ENCODE results near the gene JARID2. TPM values are rescaled to one million over a fixed set of nuclear protein-coding genes. Genes with fewer than 3 reads are reported as not detected.

The JARID2 gene
- total and polyA plus RNA-seq, 2 of the 8 experiments (the other 6 are each of a cell fraction or from before 2014, with no cell fraction given) = 60.1 to 239 TPM

GRCh38 chr6:15544321-15544900, 298.5 kb downstream of the JARID2 start (continued):
- no peak for TF ChIP-seq ATF3 (IDR thresholded peaks at IDR 0.05; ENCODE audit: insufficient read depth, low read depth, low read length)
- TF ChIP-seq YY1 (IDR thresholded peaks at IDR 0.05; ENCODE audit: low read depth, low read length) = no peak
- no peak for TF ChIP-seq SIX5 (IDR thresholded peaks at IDR 0.05; ENCODE audit: low read depth, low read length)
- TF ChIP-seq GABPA (IDR thresholded peaks at IDR 0.05; ENCODE audit: borderline replicate concordance, insufficient read depth, low read length) = no peak
- TF ChIP-seq KDM1A (IDR thresholded peaks at IDR 0.05; ENCODE audit: borderline replicate concordance, low read length) = no peak
- TF ChIP-seq TBP (IDR thresholded peaks at IDR 0.05; ENCODE audit: low read depth, low read length) = no peak
- no peak for TF ChIP-seq TEAD4 (IDR thresholded peaks at IDR 0.05; ENCODE audit: low read depth, low read length)
- no peak for TF ChIP-seq USF2 (IDR thresholded peaks at IDR 0.05; ENCODE audit: low read length)
